Liver (tissue), 9 donors: ENCODE results near the gene LMOD3. TPM values are rescaled to one million over a fixed set of nuclear protein-coding genes. Genes with fewer than 3 reads are reported as not detected.

Experiments used
- DNase-seq: peaks from one replicate; pipeline ENCODE4 v3.0.0-alpha.2; 2017; ENCODE audit warnings: low spot score
- H3K27ac ChIP-seq, 2 donors: one replicate each; pipeline ENCODE4 v1.7.0; 2013; ENCODE audit warnings: inconsistent platforms in 2 of 2, low read length in 2 of 2, control low read depth in 1 of 2, low read depth in 1 of 2, mild to moderate bottlenecking in 1 of 2
- H3K27me3 ChIP-seq, 4 donors: one replicate each; pipeline versions ENCODE4 v1.6.1 to v1.7.0; 2013; ENCODE audit warnings: low read length in 3 of 4, inconsistent platforms in 1 of 4, mild to moderate bottlenecking in 1 of 4, moderate library complexity in 1 of 4; ENCODE audit not compliant: control insufficient read depth in 4 of 4, insufficient read depth in 4 of 4
- H3K36me3 ChIP-seq, 4 donors: one replicate each; pipeline versions ENCODE4 v1.6.1 to v1.7.0; 2013; ENCODE audit warnings: low read length in 3 of 4, mild to moderate bottlenecking in 3 of 4, low read depth in 1 of 4, moderate library complexity in 1 of 4; ENCODE audit not compliant: control insufficient read depth in 4 of 4, insufficient read depth in 3 of 4
- H3K4me1 ChIP-seq, 4 donors: one replicate each; pipeline versions ENCODE4 v1.6.1 to v1.7.0; 2013; ENCODE audit warnings: low read length in 3 of 4, mild to moderate bottlenecking in 3 of 4, moderate library complexity in 1 of 4; ENCODE audit not compliant: control insufficient read depth in 4 of 4, insufficient read depth in 4 of 4
- H3K4me3 ChIP-seq, 3 donors: one replicate each; pipeline versions ENCODE4 v1.6.1 to v1.7.0; 2013; ENCODE audit warnings: low read length in 3 of 3, control low read depth in 1 of 3, low read depth in 1 of 3, mild to moderate bottlenecking in 1 of 3
- H3K9ac ChIP-seq, 2 donors: one replicate each; pipeline ENCODE4 v1.7.0; 2013; ENCODE audit warnings: low read length in 2 of 2, mild to moderate bottlenecking in 2 of 2, moderate library complexity in 2 of 2, control low read depth in 1 of 2, low read depth in 1 of 2
- H3K9me3 ChIP-seq, 4 donors: one replicate each; pipeline versions ENCODE4 v1.6.1 to v1.7.0; 2013; ENCODE audit warnings: low read length in 3 of 4; ENCODE audit not compliant: control insufficient read depth in 4 of 4
- ATF3 ChIP-seq: IDR thresholded peaks from 2 replicates; pipeline ENCODE4 v1.6.1; 2016; ENCODE audit warnings: antibody characterized with exemption
- CTCF ChIP-seq: fragments of 150-350 bp; IDR thresholded peaks from 2 replicates; pipeline ENCODE4 v1.5.1; 2017; ENCODE audit warnings: improper control_type of control experiment, low read depth, low read length; ENCODE audit not compliant: missing input control
- EGR1 ChIP-seq, 2 donors: IDR thresholded peaks; 2 replicates each; pipeline ENCODE4 v1.6.1; 2016 to 2018; ENCODE audit warnings: antibody characterized with exemption in 2 of 2, low read depth in 2 of 2
- FOXA1 ChIP-seq: IDR thresholded peaks from 2 replicates; pipeline ENCODE4 v1.6.1; 2016; ENCODE audit warnings: antibody characterized with exemption
- FOXA2 ChIP-seq: IDR thresholded peaks from 2 replicates; pipeline ENCODE4 v1.6.1; 2016; ENCODE audit warnings: antibody characterized with exemption
- GABPA ChIP-seq, 2 donors: IDR thresholded peaks in 1 of 2; conservative IDR thresholded peaks in 1 of 2; 2 replicates each; pipeline ENCODE4 v1.6.1; 2016; ENCODE audit warnings: antibody characterized with exemption in 2 of 2, mild to moderate bottlenecking in 1 of 2, moderate library complexity in 1 of 2
- HNF4A ChIP-seq, 2 donors: conservative IDR thresholded peaks; 2 replicates each; pipeline ENCODE4 v1.6.1; 2016; ENCODE audit warnings: antibody characterized with exemption in 2 of 2, mild to moderate bottlenecking in 2 of 2
- HNF4G ChIP-seq: IDR thresholded peaks from 2 replicates; pipeline ENCODE4 v1.6.1; 2016; ENCODE audit warnings: antibody characterized with exemption
- JUND ChIP-seq, 2 donors: IDR thresholded peaks; 2 replicates each; pipeline ENCODE4 v1.6.1; 2016; ENCODE audit warnings: antibody characterized with exemption in 2 of 2
- MAX ChIP-seq: IDR thresholded peaks from 2 replicates; pipeline ENCODE4 v1.6.1; 2016; ENCODE audit warnings: antibody characterized with exemption
- NR2F2 ChIP-seq: IDR thresholded peaks from 2 replicates; pipeline ENCODE4 v1.6.1; 2016; ENCODE audit warnings: antibody characterized with exemption
- RAD21 ChIP-seq, 2 donors: IDR thresholded peaks; 2 replicates each; pipeline ENCODE4 v1.6.1; 2016; ENCODE audit warnings: antibody characterized with exemption in 2 of 2, mild to moderate bottlenecking in 2 of 2
- REST ChIP-seq: IDR thresholded peaks from 2 replicates; pipeline ENCODE4 v1.6.1; 2016; ENCODE audit warnings: antibody characterized with exemption, mild to moderate bottlenecking
- RXRA ChIP-seq, 2 donors: IDR thresholded peaks; 2 replicates each; pipeline ENCODE4 v1.6.1; 2017 to 2018; ENCODE audit warnings: antibody characterized with exemption in 2 of 2, mild to moderate bottlenecking in 1 of 2
- SP1 ChIP-seq: IDR thresholded peaks from 2 replicates; pipeline ENCODE4 v1.6.1; 2018; ENCODE audit warnings: antibody characterized with exemption, mild to moderate bottlenecking
- TAF1 ChIP-seq: conservative IDR thresholded peaks from 2 replicates; pipeline ENCODE4 v1.6.1; 2016; ENCODE audit warnings: antibody characterized with exemption, mild to moderate bottlenecking
- YY1 ChIP-seq: IDR thresholded peaks from 2 replicates; pipeline ENCODE4 v1.6.1; 2016; ENCODE audit warnings: antibody characterized with exemption, mild to moderate bottlenecking
- ZBTB33 ChIP-seq: IDR thresholded peaks from 2 replicates; pipeline ENCODE4 v1.6.1; 2016; ENCODE audit warnings: antibody characterized with exemption
- WGBS: extraction: QIAGEN DNeasy Blood & Tissue Kit; methylation state at CpG from one replicate; pipeline ENCODE4 v1.1.7; 2013; 5-methylcytosine and 5-hydroxymethylcytosine counted together
- polyA plus RNA-seq, 2 donors: library from polyadenylated mRNA; stranded (reverse) in 1 of 2; unstranded in 1 of 2; fragments of 200-250 nt in 1 of 2; fragments of >200 nt in 1 of 2; fragmentation: Nextera tagmentation in 1 of 2; extraction: Ambion mirVana in 1 of 2; gene quantifications; one replicate each; pipeline versions ENCODE4 v1.2.1 to v1.2.3, GENCODE V29; 2013 to 2015
- total RNA-seq, 2 donors: library from RNA; depleted of rRNA; stranded (reverse); fragments of >200 nt; gene quantifications; one replicate each; pipeline ENCODE4 v1.2.3, GENCODE V29; 2014
- donor health status: healthy.
- donor health status: healthy.
- donor health status: healthy.
- donor health status: healthy.
- donor health status: healthy.

The LMOD3 gene
- total and polyA plus RNA-seq, 4 donors = 0.02 to 0.04 TPM; not detected in 2

GRCh38 chr3:69149586-69149985 is 27.2 kb upstream of the LMOD3 start:
- WGBS = 85% methylated on average over 3 of the region's 3 CpGs
- H3K9ac ChIP-seq = no peak overlapping the region

More at GRCh38 chr3:69149586-69149985, 27.2 kb upstream of the LMOD3 start:
- Histone ChIP-seq H3K36me3 (no peaks in the 10 kb centered on the region), H3K27me3 (peaks cover 0 to 2% (median 0%) of the 10 kb centered on the region in 4 donors), H3K4me1 (peaks cover 0 to 1% (median 0%) of the 10 kb centered on the region in 4 donors), H3K9me3 (no peaks in the 10 kb centered on the region), H3K4me3 (no peak overlapping the region), H3K27ac (no peak overlapping the region)
- TF ChIP-seq RAD21 (IDR thresholded peaks at IDR 0.05) = no peak
- no peak for TF ChIP-seq HNF4G
- no peak for TF ChIP-seq FOXA2
- no peak for TF ChIP-seq FOXA1
- TF ChIP-seq NR2F2 = no peak
- no peak for TF ChIP-seq ATF3
- no peak for TF ChIP-seq RXRA (IDR thresholded peaks at IDR 0.05)
- no peak for TF ChIP-seq GABPA (IDR thresholded peaks at IDR 0.05 in 1 of 2, conservative IDR thresholded peaks at IDR 0.05 in 1 of 2)
- TF ChIP-seq JUND (IDR thresholded peaks at IDR 0.05) = no peak
- no peak for TF ChIP-seq YY1
- no peak for TF ChIP-seq ZBTB33
- no peak for TF ChIP-seq REST
- TF ChIP-seq SP1 = no peak
- TF ChIP-seq MAX = no peak
- TF ChIP-seq HNF4A (conservative IDR thresholded peaks at IDR 0.05) = no peak
- TF ChIP-seq TAF1 = no peak
- TF ChIP-seq CTCF = no peak
- no peak for TF ChIP-seq EGR1 (IDR thresholded peaks at IDR 0.05; ENCODE audit: low read depth in 2 of 2)
- DNase-seq = no peak
